GM23248 (cell line): ENCODE results near the gene PRR12.

ENCODE experiments used
- EZH2 ChIP-seq: fragments of 200-600 bp; sonication (generic); IDR thresholded peaks from 2 replicates; pipeline ENCODE4 v1.6.1; 2018; ENCODE audit warnings: antibody characterized with exemption, mild to moderate bottlenecking; ENCODE audit not compliant: insufficient read depth, poor library complexity, severe bottlenecking
- EZH2phosphoT487 ChIP-seq: fragments of 200-600 bp; sonication (generic); IDR thresholded peaks from 2 replicates; pipeline ENCODE4 v1.6.1; 2018; ENCODE audit warnings: antibody characterized with exemption, moderate library complexity, mild to moderate bottlenecking, low read depth; ENCODE audit not compliant: insufficient read depth

DNA sequence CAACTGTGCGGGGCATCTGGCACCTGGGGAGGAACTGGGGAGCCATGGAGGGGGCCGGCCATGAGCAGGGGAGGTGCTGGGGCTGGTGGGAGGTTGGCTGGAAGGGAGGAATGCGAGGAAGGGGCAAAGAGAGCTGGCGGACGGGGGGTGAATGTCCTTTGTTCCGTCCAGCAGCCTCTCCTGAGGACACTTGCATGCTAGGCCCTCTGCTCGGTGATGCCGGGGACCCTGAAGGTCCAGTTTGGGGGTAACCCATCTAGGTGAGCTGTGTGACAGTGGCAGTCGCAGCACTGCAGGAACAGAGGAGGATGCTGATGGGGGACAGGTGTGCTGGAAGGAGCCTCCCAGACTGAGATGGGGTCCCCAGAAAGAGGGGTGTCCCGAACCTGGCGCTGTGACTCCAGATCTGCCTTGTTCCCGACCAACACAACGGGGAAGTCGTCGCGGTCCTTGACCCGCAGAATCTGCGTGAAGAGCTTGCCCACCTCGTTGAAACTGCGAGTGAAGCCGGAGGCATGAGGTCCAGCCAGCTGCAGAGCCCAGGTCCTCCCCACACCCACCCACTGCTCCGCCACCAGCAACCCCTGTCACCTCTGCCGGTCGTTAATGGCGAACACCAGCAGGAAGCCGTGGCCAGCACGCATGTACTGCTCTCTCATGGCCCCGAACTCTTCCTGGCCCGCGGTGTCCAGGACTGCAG lies 45.4 kb downstream of the PRR12 start:
- TF ChIP-seq EZH2phosphoT487 (no peak), EZH2 (no peak)
